H1 (cell line): Measurements from ENCODE around the gene ADAMTS13. TPM values are rescaled to one million over a fixed set of nuclear protein-coding genes. Genes with fewer than 3 reads are reported as not detected.

Source experiments
- CEBPB ChIP-seq: IDR thresholded peaks from 2 replicates; pipeline ENCODE4 v1.6.1; 2012; ENCODE audit warnings: low read depth, low read length
- polyA plus RNA-seq, 7 experiments: library from polyadenylated mRNA; depleted of rRNA in 3 of 7; stranded (reverse) in 5 of 7; unstranded in 2 of 7; fragments of >200 nt in 5 of 7; fragments of 200-250 nt in 2 of 7; gene quantifications; 1 replicate in 5 of 7; 2 replicates in 1 of 7; 4 replicates in 1 of 7; pipeline versions ENCODE4 v1.2.1 to v1.2.3, GENCODE V29; 2011 to 2013; ENCODE audit warnings: missing spikeins in 2 of 7, mixed read lengths in 2 of 7
- total RNA-seq: library from RNA; stranded (reverse); fragmentation: NEBNext Ultra II Directional; extraction: Animal tissue kit (Norgen Biotek cat#: 25700); gene quantifications from 2 replicates; pipeline ENCODE4 v1.2.1, GENCODE V29; 2021

The ADAMTS13 gene
- total and polyA plus RNA-seq, 2 of the 8 experiments (the other 6 are each of a cell fraction or from before 2014, with no cell fraction given): 4.4 to 5.8 TPM

GRCh38 chr9:133385452-133385851, 36.7 kb upstream of the ADAMTS13 start (continued):
- no peak for TF ChIP-seq CEBPB
